Aorta (tissue), 5 donors: ENCODE results near the gene GNG4. TPM values are rescaled to one million over a fixed set of nuclear protein-coding genes. Genes with fewer than 3 reads are reported as not detected.
"Not testable (repeated sequence)": the region's sequence is repeated elsewhere in the genome, so short reads cannot be mapped to it uniquely, and the experiment has no call there.

Source experiments
- ATAC-seq: fragments of 200-7000 bp; cut with Tn5 transposase; one replicate; pipeline ENCODE4 v1.9.1; 2022; ENCODE audit warnings: moderate library complexity; ENCODE audit not compliant: low FRiP score
- DNase-seq, 2 donors: peaks; one replicate each; pipeline ENCODE4 v3.0.0-alpha.2; 2020
- H3K27ac ChIP-seq, 2 donors: one replicate each; pipeline ENCODE4 v1.5.1; 2013; ENCODE audit warnings: low read length in 2 of 2, mild to moderate bottlenecking in 2 of 2, moderate library complexity in 2 of 2, control low read depth in 1 of 2, inconsistent platforms in 1 of 2, low read depth in 1 of 2
- H3K27me3 ChIP-seq, 2 donors: one replicate each; pipeline ENCODE4 v1.6.1; 2013; ENCODE audit warnings: control low read depth in 1 of 2, low read length in 1 of 2, mild to moderate bottlenecking in 1 of 2, moderate library complexity in 1 of 2; ENCODE audit not compliant: insufficient read depth in 2 of 2, control insufficient read depth in 1 of 2
- H3K36me3 ChIP-seq, 2 donors: one replicate each; pipeline ENCODE4 v1.6.1; 2013; ENCODE audit warnings: control low read depth in 1 of 2, low read length in 1 of 2, mild to moderate bottlenecking in 1 of 2; ENCODE audit not compliant: insufficient read depth in 2 of 2, control insufficient read depth in 1 of 2
- H3K4me1 ChIP-seq, 2 donors: one replicate each; pipeline ENCODE4 v1.6.1; 2013; ENCODE audit warnings: low read length in 2 of 2, control low read depth in 1 of 2, mild to moderate bottlenecking in 1 of 2, moderate library complexity in 1 of 2; ENCODE audit not compliant: insufficient read depth in 2 of 2, control insufficient read depth in 1 of 2
- H3K4me3 ChIP-seq, 2 donors: one replicate each; pipeline ENCODE4 v1.5.1; 2013; ENCODE audit warnings: low read length in 2 of 2, control low read depth in 1 of 2, mild to moderate bottlenecking in 1 of 2
- H3K9me3 ChIP-seq: one replicate; pipeline ENCODE4 v1.6.1; 2013; ENCODE audit warnings: mild to moderate bottlenecking, low read length; ENCODE audit not compliant: control insufficient read depth
- WGBS, 2 donors: extraction: QIAGEN DNeasy Blood & Tissue Kit; methylation state at CpG; one replicate each; pipeline ENCODE4 v1.1.7; 2013; 5-methylcytosine and 5-hydroxymethylcytosine counted together
- intact Hi-C, 2 donors: fragments of 100-400 bp; cut with DNase I; formaldehyde crosslinking; loops; one replicate each; pipeline versions ENCODE4 v1.14.2 to v1.15.0; 2022
- polyA plus RNA-seq, 2 donors: library from polyadenylated mRNA; stranded (reverse); fragments of 200-250 nt; gene quantifications; one replicate each; pipeline ENCODE4 v1.2.3, GENCODE V29; 2013
- total RNA-seq, 2 donors: library from RNA; stranded (reverse); fragmentation: NEBNext Ultra II Directional; extraction: Animal tissue kit (Norgen Biotek cat#: 25700); gene quantifications; one replicate each; pipeline ENCODE4 v1.2.1, GENCODE V29; 2021
- donor health status: healthy with polysubstance abuse.
- donor health status: Bipolar disorder and iron deficiency.
- donor health status: DM: no; HTN: no; CAD: no.
- donor health status: DM: no; HTN: no; CAD: no.
- donor health status: DM: yes; HTN: yes; CAD: no.

GNG4 gene
- total and polyA plus RNA-seq, 4 donors: 0.23 to 4.4 (median 0.62) TPM

DNA sequence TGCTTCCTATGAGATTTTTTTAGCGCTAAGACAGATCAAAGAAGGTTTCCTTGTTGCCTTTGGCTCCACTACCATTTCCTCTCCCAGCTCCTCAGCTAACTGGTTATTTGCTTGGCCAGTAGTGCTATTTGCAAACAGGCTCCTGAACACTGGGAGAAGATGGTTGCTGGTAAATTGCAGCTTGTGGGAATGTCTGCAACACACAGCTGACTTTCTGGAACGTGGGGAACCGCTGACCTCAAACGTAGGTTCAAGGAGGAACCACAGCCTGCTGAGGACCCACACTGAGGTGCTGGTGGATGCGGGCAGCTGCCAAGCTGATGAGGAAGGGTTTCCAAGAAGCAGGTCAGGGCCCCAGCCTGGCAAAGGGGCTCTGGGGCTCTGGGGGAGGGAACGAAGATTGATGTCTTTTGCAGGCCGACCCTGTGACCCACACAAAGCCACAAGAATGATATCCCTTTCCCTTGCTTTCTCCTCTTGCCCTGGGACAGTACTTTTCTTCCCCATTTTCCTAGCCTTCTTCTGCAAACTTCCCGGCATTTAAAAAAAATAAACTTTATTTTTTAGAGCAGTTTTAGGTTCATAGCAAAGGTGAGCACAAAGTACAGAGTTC lies 24.8 kb downstream of the GNG4 start:
- H3K27me3 ChIP-seq: no peaks in the 10 kb centered on the region
- no peak overlapping the region for H3K4me3 ChIP-seq
- 30 to 34% methylated on average over 8 of the region's 8 CpGs for WGBS, 2 donors
- intact Hi-C loops: no loop called here
- H3K27ac ChIP-seq: no peak overlapping the region
- ATAC-seq (peak; percentile 19), DNase-seq (peak in 1 of 2 donors; percentile 67)
- no peaks in the 10 kb centered on the region for H3K36me3 ChIP-seq
- H3K9me3 ChIP-seq: no peaks in the 10 kb centered on the region
- H3K4me1 ChIP-seq: no peaks in the 10 kb centered on the region

- WGBS, 2 donors: 69% methylated on average over 18 of the region's 18 CpGs
- H3K36me3 ChIP-seq: no peaks in the 10 kb centered on the region
- H3K4me1 ChIP-seq: no peaks in the 10 kb centered on the region
- H3K9me3 ChIP-seq: no peaks in the 10 kb centered on the region
- H3K27me3 ChIP-seq: no peaks in the 10 kb centered on the region
- intact Hi-C loops: no loop called here
- ATAC-seq (no peak), DNase-seq (peak in 1 of 2 donors; percentile 33)
- no peak overlapping the region for H3K4me3 ChIP-seq
- no peak overlapping the region for H3K27ac ChIP-seq
Observed at GRCh38 chr1:235622936-235623779, 26.4 kb downstream of the GNG4 start.

DNA sequence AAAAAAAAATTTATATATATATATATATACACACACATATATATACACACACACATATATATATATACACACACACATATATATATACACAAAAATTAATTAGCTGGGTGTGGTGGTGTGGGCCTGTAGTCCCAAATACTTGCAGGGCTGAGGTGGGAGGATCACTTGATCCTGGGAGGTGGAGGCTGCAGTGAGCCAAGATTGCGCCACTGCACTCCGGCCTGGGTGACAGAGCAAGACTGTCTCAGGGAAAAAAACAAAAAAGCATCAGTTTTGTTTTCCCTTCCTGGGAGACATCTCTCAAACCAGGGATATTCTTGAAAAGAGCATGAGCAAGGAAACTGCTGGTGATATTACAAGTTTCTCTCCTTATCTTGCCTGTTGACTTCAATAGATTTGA lies 30.4 kb downstream of the GNG4 start:
- H3K4me3 ChIP-seq, DNase-seq, H3K4me1 ChIP-seq, H3K36me3 ChIP-seq, intact Hi-C loops, ATAC-seq, H3K27me3 ChIP-seq, H3K9me3 ChIP-seq, H3K27ac ChIP-seq: not testable (repeated sequence)
- 73 to 80% methylated on average over 2 of the region's 2 CpGs for WGBS, 2 donors

DNA sequence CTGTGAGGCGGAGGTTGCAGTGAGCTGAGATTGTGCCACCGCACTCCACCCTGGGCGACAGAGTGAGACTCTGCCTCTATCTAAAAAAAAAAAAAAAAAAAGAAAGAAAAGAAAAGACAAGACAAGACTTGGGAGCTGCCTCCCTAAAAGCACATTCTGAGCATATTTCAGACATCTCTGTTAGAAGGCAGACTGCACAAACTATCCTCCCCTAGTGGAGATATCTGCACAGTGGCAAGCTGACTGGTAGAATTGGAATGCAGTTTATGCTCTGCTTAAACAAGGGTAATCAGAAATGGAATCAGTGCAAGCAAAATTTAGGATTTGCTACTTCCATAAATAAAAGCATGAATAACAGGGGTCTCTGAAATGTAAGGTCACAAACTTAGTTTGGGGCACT lies 31.8 kb downstream of the GNG4 start:
- Histone ChIP-seq H3K9me3 (no peaks in the 10 kb centered on the region), H3K36me3 (no peaks in the 10 kb centered on the region), H3K27me3 (no peaks in the 10 kb centered on the region), H3K27ac (no peak overlapping the region), H3K4me1 (no peaks in the 10 kb centered on the region), H3K4me3 (no peak overlapping the region)
- DNase-seq (no peak), ATAC-seq (no peak)
- intact Hi-C loops: no loop called here
- 84 to 90% methylated on average over 3 of the region's 3 CpGs for WGBS, 2 donors

- Histone ChIP-seq H3K9me3 (no peaks in the 10 kb centered on the region), H3K4me1 (no peaks in the 10 kb centered on the region), H3K36me3 (no peaks in the 10 kb centered on the region), H3K4me3 (no peak overlapping the region), H3K27ac (no peak overlapping the region), H3K27me3 (no peaks in the 10 kb centered on the region)
- intact Hi-C loops: no loop called here
- 89 to 91% methylated on average over 3 of the region's 3 CpGs for WGBS, 2 donors
- DNase-seq (no peak), ATAC-seq (no peak)
Observed at GRCh38 chr1:235617140-235617539, 32.4 kb downstream of the GNG4 start.

GRCh38 chr1:235614442-235614954 lies 35.1 kb downstream of the GNG4 start:
- no peaks in the 10 kb centered on the region for H3K27me3 ChIP-seq
- DNase-seq: no peak
- peak; percentile 46 for ATAC-seq
- H3K4me1 ChIP-seq: no peaks in the 10 kb centered on the region
- no peaks in the 10 kb centered on the region for H3K9me3 ChIP-seq
- intact Hi-C loops: no loop called here
- no peak overlapping the region for H3K4me3 ChIP-seq
- H3K27ac ChIP-seq: no peak overlapping the region
- no peaks in the 10 kb centered on the region for H3K36me3 ChIP-seq
- 59 to 75% methylated on average over 7 of the region's 7 CpGs for WGBS, 2 donors

DNA sequence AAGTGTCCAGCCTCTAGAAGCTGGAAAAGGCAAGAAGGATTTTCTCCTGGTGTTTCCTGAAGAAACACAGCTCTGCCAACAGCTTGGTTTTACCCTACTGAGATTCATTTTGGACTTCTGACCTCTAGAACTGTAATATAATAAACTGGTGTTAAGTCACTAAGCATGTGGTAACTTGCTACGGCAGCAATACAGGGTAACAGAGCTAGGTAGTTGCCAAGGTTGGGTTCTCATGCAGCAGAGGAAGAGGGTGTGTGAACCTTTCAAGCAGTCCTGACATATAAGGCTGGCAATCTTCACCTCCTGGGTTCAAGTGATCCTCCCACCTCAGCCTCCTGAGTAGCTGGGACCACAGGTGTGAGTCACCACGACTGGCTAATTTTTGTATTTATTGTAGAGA lies 36.0 kb downstream of the GNG4 start:
- ATAC-seq (no peak), DNase-seq (no peak)
- no peaks in the 10 kb centered on the region for H3K4me1 ChIP-seq
- no peak overlapping the region for H3K4me3 ChIP-seq
- WGBS, 2 donors: 72 to 81% methylated on average over 2 of the region's 2 CpGs
- H3K36me3 ChIP-seq: no peaks in the 10 kb centered on the region
- no peak overlapping the region for H3K27ac ChIP-seq
- no peaks in the 10 kb centered on the region for H3K9me3 ChIP-seq
- no peaks in the 10 kb centered on the region for H3K27me3 ChIP-seq
- intact Hi-C loops: no loop called here

GRCh38 chr1:235612761-235613160 lies 36.8 kb downstream of the GNG4 start:
- Histone ChIP-seq H3K4me3 (no peak overlapping the region), H3K27ac (no peak overlapping the region), H3K27me3 (no peaks in the 10 kb centered on the region), H3K4me1 (no peaks in the 10 kb centered on the region), H3K9me3 (no peaks in the 10 kb centered on the region), H3K36me3 (no peaks in the 10 kb centered on the region)
- intact Hi-C loops: no loop called here
- 72 to 92% methylated on average over 3 of the region's 3 CpGs for WGBS, 2 donors
- DNase-seq (no peak), ATAC-seq (no peak)

- Histone ChIP-seq H3K36me3 (no peaks in the 10 kb centered on the region), H3K27ac (no peak overlapping the region), H3K9me3 (no peaks in the 10 kb centered on the region), H3K27me3 (no peaks in the 10 kb centered on the region), H3K4me1 (no peaks in the 10 kb centered on the region), H3K4me3 (no peak overlapping the region)
- DNase-seq: no peak
- no peak for ATAC-seq
- intact Hi-C loops: no loop called here
- 84 to 91% methylated on average over 6 of the region's 6 CpGs for WGBS, 2 donors
Observed at GRCh38 chr1:235610157-235610556, 39.4 kb downstream of the GNG4 start.
